Nephron (organoid): ENCODE results near the gene ZNF773.
"Not testable (repeated sequence)": the region's sequence is repeated elsewhere in the genome, so short reads cannot be mapped to it uniquely, and the experiment has no call there.

Experiments
- H3K27ac Mint-ChIP-seq, 3 experiments: 2 replicates each; pipeline ENCODE4 v1.8.0; 2020; ENCODE audit warnings: mixed read lengths in 3 of 3, mild to moderate bottlenecking in 2 of 3, moderate library complexity in 1 of 3
- H3K27me3 Mint-ChIP-seq: 2 replicates; pipeline ENCODE4 v1.8.0; 2021; ENCODE audit warnings: low read depth, mild to moderate bottlenecking, moderate library complexity, mixed read lengths
- H3K36me3 Mint-ChIP-seq: 2 replicates; pipeline ENCODE4 v1.8.0; 2020; ENCODE audit warnings: low read depth, mixed read lengths
- H3K4me1 Mint-ChIP-seq: 2 replicates; pipeline ENCODE4 v1.8.0; 2020; ENCODE audit warnings: mixed read lengths
- H3K4me3 Mint-ChIP-seq, 3 experiments: 2 replicates each; pipeline ENCODE4 v1.8.0; 2020; ENCODE audit warnings: mild to moderate bottlenecking in 3 of 3, mixed read lengths in 3 of 3, moderate library complexity in 2 of 3
- H3K9me3 Mint-ChIP-seq: 2 replicates; pipeline ENCODE4 v1.8.0; 2020; ENCODE audit warnings: mixed read lengths
- TF ChIP-seq, protein P1 (sequence below), 3 experiments: fragments of 200-600 bp; sonication (generic); IDR thresholded peaks; one replicate each; pipeline ENCODE4 v1.5.0; 2021; ENCODE audit warnings: antibody characterized with exemption in 3 of 3; ENCODE audit not compliant: unreplicated experiment in 3 of 3

The ZNF773 gene

DNA sequence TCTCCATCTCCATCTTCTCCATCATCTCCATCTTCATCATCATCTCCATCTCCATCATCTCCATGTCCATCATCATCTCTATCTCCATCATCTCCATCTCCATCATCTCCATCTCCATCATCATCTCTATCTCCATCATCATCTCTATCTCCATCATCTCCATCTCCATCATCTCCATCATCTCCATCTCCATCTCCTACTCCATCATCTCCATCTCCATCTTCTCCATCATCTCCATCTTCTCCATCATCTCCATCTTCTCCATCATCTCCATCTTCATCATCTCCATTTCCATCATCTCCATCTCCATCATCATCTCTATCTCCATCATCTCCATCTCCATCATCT lies 432 bp upstream of the ZNF773 start:
- Mint-ChIP-seq H3K27ac (peak overlapping the region in 1 of 3 experiments; percentile 0), H3K4me3 (peak overlapping the region; percentile 29 to 80 (median 78)), H3K9me3 (peaks cover 67% of the 10 kb centered on the region), H3K36me3 (peaks cover 70% of the 10 kb centered on the region), H3K4me1 (peaks cover 14% of the 10 kb centered on the region)
- H3K27me3 Mint-ChIP-seq, result not testable (repeated sequence)

DNA sequence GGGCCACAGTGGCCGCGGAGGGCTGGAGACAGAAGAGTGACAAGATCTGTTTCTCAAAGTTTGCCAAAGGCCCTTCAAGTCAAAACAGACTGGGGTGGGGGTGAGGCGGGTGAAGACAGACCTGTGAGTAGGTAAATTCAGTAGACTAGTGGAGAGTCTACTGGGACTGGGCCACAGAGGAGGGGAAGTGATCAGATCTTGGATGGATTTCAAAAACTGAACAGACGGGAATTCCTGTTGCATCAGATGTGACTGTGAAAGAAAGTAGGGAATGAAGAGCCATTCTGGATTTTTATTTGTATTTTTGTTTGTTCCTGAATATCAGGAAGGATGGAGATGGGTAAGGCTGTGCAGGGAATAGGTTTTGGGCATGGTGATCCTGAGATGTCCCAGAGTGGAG lies 662 bp downstream of the ZNF773 start:
- Mint-ChIP-seq H3K4me1 (peaks cover 14% of the 10 kb centered on the region), H3K36me3 (peaks cover 70% of the 10 kb centered on the region), H3K4me3 (peak overlapping the region; percentile 78 to 86 (median 86)), H3K27ac (peak overlapping the region in 2 of 3 experiments; percentile 3 to 56), H3K9me3 (peaks cover 63% of the 10 kb centered on the region)
- not testable (repeated sequence) for H3K27me3 Mint-ChIP-seq

DNA sequence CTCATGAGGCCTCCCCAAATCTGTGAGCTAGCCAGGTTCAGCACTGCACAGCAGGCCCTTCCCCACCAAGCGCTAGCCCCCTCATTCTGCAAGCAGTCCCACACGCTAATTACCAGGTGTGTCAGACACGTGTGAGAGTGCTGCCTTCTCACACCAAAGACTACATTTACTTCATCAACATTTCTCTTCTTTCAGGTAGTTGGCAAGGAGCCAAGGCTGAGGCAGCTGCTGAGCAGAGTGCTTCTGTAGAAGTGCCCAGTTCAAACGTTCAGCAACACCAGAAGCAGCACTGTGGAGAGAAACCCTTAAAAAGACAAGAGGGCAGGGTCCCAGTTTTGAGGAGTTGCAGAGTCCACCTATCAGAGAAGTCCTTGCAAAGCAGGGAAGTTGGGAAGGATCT lies 6.4 kb downstream of the ZNF773 start:
- H3K36me3 Mint-ChIP-seq, result peaks cover 93% of the 10 kb centered on the region
- no peak overlapping the region for H3K4me3 Mint-ChIP-seq
- no peaks in the 10 kb centered on the region for H3K27me3 Mint-ChIP-seq
- peaks cover 72% of the 10 kb centered on the region for H3K9me3 Mint-ChIP-seq
- peaks cover under 1% of the 10 kb centered on the region for H3K4me1 Mint-ChIP-seq
- TF ChIP-seq, protein P1, sequence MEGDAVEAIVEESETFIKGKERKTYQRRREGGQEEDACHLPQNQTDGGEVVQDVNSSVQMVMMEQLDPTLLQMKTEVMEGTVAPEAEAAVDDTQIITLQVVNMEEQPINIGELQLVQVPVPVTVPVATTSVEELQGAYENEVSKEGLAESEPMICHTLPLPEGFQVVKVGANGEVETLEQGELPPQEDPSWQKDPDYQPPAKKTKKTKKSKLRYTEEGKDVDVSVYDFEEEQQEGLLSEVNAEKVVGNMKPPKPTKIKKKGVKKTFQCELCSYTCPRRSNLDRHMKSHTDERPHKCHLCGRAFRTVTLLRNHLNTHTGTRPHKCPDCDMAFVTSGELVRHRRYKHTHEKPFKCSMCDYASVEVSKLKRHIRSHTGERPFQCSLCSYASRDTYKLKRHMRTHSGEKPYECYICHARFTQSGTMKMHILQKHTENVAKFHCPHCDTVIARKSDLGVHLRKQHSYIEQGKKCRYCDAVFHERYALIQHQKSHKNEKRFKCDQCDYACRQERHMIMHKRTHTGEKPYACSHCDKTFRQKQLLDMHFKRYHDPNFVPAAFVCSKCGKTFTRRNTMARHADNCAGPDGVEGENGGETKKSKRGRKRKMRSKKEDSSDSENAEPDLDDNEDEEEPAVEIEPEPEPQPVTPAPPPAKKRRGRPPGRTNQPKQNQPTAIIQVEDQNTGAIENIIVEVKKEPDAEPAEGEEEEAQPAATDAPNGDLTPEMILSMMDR (IDR thresholded peaks at IDR 0.05; ENCODE audit: unreplicated experiment in 3 of 3), result no peak
- H3K27ac Mint-ChIP-seq, result no peak overlapping the region

DNA sequence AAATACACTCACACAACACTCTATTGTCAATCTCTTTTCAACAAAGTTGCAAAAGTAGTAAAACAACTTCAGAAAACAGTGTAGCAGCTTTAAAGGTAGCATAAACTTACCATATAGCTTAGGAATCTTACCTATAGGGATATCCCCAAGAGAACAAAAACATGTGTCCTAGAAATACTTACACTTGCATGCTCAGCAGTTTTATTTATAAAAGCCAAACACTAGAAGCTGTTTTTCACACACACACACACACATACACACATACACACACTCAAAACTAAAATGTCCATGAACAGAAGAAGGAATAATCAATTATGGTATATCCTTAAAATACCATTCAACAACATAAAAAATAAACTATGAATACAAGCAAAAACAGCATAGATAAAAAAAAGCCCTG lies 11.7 kb downstream of the ZNF773 start:
- Mint-ChIP-seq H3K27ac (no peak overlapping the region), H3K27me3 (peaks cover 4% of the 10 kb centered on the region), H3K9me3 (peaks cover 72% of the 10 kb centered on the region), H3K4me3 (no peak overlapping the region), H3K36me3 (peaks cover 87% of the 10 kb centered on the region), H3K4me1 (no peaks in the 10 kb centered on the region)
- TF ChIP-seq, protein P1 (IDR thresholded peaks at IDR 0.05; ENCODE audit: unreplicated experiment in 3 of 3), result no peak

DNA sequence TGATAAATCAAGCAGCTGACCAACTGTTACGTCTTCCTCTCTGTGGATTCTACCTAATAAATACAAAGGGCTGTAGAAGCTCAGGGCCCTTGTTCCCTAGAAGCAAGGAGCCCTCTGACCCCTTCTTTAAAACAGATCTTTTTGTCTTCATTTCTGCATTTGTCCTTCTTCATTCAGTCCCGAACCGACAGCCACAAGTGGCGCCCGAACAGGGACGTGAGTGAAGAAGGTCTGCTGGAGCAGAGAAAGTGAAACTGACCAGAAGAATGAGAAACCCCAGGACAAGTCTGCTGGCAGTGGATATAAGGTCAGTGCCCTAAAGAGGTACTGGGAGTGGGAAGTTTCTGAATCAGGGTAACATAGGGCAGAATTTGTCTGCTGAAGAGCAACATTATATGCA lies 13.1 kb downstream of the ZNF773 start:
- Mint-ChIP-seq H3K4me1 (no peaks in the 10 kb centered on the region), H3K27me3 (peaks cover 4% of the 10 kb centered on the region), H3K4me3 (no peak overlapping the region), H3K27ac (no peak overlapping the region), H3K36me3 (peaks cover 81% of the 10 kb centered on the region), H3K9me3 (peaks cover 69% of the 10 kb centered on the region)
- TF ChIP-seq, protein P1 (IDR thresholded peaks at IDR 0.05; ENCODE audit: unreplicated experiment in 3 of 3), result no peak

DNA sequence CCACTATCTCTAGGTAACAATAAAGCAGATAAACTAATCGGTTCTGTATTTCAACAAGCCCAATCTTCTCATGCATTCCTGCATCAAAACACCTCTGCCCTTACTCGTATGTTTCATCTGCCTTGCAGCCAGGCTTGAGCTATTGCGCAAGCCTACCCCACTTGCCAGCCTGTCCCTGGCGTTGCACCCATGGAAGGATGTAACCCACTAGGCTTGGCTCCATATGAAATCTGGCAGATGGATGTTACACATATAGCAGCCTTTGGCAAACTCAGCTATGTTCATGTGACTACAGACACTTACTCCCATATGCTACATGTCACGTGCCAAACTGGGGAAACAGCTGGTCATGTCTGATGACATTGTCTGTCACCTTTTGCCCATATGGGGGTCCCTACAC lies 15.5 kb downstream of the ZNF773 start:
- H3K27ac Mint-ChIP-seq, result no peak overlapping the region
- H3K4me3 Mint-ChIP-seq, result no peak overlapping the region
- H3K36me3 Mint-ChIP-seq, result peaks cover 61% of the 10 kb centered on the region
- peaks cover 4% of the 10 kb centered on the region for H3K27me3 Mint-ChIP-seq
- H3K9me3 Mint-ChIP-seq, result peaks cover 60% of the 10 kb centered on the region
- TF ChIP-seq, protein P1 (IDR thresholded peaks at IDR 0.05; ENCODE audit: unreplicated experiment in 3 of 3), result no peak
- no peaks in the 10 kb centered on the region for H3K4me1 Mint-ChIP-seq

DNA sequence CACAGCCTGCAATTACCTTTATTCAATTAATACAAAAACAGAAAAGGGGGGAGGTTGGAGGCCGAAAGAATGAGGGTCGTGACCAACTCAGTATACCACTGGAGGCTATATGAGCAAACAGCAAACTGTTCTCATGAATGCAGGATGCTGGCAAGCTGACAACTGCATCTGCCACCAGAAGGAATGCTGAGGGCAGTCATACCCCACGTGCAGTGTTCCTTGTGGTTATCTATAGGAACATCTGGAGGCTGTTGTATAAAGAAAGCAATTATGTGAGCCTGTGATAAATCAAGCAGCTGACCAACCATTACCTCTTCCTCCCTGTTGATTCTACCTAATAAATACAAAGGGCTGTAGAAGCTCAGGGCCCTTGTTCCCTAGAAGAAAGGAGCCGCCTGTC lies 18.3 kb downstream of the ZNF773 start:
- not testable (repeated sequence) for H3K4me1 Mint-ChIP-seq, H3K27me3 Mint-ChIP-seq, H3K4me3 Mint-ChIP-seq, H3K27ac Mint-ChIP-seq
- Mint-ChIP-seq H3K9me3 (peaks cover 52% of the 10 kb centered on the region), H3K36me3 (peaks cover 44% of the 10 kb centered on the region)
